Stimulated activated naive CD4-positive, alpha-beta T cell treated with Interleukin-2 at 50 U/mL for 16 hours (primary cell): ENCODE measurements around the gene STARD13.
"Not testable (repeated sequence)": the region's sequence is repeated elsewhere in the genome, so short reads cannot be mapped to it uniquely, and the experiment has no call there.

ENCODE experiments used
- DNase-seq: peaks from one replicate; lab custom pipeline; 2025; lab: John Stamatoyannopoulos, UW

Gene STARD13

DNA sequence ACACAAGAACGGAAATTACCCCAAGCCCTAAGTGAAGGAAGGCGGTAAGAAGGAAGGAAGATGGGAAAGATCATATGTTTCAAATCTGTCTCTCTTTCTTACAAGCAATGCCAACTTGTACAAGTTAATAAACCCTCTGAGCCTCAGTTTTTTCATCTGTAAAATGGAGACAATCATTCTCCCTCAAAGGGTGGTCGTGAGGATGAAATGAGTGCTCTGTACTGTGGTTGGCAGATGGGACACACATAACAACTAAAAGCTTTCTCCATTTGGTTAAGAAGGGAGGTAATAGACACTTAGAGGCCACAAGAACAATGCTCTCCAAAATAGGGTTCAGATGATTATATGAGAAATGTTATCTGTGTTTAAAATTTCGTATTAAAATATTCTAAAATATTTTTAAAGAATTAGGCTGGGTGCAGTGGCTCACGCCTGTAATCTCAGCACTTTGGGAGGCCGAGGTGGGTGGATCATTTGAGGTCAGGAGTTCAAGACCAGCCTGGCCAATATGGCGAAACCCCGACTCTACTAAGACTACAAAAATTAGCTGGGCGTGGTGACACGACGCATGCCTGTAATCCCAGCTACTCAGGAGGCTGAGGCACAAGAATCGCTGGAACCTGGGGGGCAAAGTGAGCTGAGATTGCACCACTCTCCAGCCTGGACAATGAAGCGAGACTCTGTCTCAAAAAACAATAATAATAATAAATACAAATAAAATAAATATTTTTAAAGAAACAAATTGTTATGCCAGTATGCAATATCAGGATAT is 89.7 kb downstream of the STARD13 start:
- no peak for DNase-seq

DNA sequence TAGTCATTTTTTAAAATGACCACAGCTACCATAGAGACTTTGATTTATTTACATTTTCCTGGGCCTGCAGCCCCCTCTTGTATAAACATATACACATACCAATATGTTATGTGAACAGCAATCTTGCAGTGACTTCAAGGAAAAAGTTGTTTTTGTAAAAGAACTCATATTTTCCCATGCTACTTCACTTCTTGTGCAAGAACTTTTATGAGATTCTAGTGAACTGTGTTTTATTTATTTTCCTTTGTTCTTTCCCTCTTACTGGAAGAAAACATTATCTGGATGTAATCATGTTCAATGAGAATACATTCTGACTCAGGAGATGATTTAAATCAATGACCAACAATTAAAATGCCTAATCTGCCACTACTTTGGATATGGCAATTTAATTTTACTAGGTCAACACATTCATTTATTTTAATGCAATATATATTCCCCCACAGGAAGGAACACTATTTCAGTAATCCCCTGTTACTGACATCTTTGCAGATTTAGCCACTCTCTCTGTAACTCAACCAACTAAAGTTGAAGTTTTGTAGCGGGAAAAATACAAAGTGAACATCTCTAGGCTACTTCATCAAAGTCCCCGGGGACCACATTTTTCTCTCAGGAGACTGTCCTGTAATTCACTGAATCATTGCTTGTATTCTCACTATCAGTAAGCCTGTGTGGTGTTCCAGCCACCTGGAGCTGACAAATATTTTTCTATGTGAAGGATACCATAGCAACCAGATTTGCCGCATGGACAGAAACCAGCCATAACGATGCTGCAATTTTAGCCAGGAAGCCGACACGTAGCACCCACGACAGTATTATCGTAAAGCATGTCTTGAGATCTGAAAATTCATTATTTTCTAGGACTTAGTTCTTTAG is 90.5 kb downstream of the STARD13 start:
- DNase-seq, result no peak

DNA sequence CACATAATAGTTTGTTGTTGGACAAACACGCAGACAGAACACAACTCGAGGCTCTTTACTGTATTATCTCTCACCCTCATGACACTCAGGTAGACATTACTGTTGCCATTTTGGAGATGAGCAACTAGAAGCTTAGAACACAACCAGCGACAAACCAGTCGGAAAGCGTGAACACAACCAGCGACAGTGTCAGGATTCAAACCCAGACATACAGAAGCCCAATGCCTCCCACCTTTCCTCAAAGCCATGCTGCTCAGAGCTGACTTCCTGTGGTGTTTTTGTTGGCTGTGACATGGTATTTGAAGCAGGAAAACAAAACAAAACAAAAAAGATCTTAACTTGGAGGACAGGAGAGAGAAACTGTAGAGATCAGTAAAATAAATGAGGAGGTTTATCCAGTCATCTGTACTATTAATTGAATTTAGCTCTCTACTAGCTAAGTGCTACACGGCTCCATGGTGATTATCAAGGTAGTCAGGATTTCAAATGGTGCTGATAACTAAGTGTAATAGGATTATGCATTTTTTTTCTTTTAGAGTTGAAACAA is 92.1 kb downstream of the STARD13 start:
- no peak for DNase-seq

DNA sequence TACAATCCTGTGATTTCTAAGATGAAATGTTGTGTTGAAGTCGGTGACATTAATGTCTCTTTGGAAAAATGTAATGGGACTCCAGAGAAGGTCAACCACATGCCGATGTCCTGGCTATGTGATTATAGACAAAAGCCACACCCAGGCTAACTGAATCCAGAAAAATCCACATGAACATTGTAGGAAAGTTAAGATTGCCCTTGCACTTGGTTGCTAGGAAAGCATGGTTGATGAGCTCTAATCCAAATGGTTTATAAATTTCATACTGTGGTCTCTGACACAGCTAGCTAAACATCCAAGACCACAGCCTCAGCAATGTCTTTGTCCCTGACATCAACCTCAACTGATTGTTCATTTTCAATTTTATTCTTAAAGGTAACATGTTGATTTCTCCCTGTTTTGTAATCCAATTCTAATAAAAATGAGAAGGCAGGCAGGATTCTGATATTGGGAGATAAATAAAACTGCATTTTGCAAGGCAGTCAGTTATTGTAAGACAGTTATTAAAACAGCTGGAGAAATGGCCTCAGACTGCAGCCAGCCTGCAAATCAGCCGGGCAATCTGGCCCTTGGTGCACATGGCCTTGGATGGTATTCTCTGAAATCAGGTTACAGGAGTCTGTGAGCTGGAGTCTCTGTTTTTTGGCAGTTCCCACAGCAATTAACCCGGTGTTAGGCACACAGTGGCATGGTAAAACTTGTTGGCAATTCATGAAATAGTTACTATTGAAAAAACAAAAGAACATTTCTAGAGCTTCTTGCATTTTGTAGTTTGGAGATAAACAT is 93.9 kb downstream of the STARD13 start:
- DNase-seq, result no peak

DNA sequence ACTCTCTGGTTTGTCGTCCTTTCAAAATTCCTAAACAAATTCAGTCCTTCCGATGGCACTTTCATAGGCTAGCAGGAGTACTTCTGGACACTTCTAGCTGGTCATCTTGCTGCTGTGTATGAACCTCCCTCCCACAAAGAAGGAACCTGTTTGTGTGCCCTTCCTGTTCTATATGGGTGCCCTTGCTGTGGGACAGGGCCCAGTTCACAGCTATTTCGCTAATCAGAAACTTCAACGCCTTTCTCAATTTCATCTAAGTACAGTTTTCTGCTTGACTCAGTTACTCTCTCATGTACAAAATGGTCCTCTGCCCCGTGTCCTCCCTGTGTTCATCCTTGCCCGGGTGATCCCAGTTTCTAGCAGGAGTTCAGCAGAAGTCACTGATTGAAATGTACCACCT is 96.1 kb downstream of the STARD13 start:
- no peak for DNase-seq

DNA sequence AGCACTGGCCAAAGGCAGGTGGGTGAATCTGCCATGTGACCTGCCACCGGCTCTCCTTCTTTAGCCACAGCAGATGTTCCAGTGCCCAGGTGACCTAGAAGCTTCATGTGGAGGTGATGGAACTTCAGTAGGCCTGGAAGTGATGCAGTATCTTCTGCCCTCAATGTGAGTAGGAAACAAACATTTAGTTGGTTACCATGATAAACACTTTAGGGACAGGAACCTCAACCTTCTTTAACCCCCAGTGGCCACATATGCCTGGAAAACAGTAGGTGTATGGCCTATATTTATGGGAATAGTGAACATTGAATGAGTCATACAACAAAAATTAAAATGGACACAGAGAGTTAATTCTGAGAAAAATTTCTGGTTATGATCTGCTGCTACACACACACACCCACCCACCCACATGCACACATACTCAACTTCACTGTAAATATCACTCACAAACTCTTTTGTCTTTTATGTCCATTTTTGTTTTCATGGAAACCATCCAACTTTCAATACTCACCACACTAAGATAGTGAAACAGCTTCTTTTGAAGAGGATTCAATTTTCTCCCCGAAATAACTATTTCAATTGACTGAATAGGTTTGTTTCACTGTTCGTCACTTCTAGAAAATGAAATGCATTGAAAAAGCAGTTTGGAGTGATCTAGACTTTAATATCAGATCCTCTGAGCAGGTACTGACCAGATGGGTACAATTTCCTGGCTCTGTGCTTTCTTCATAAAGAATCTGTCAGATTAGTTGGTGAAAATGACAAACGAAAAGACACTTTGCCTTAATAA is 97.3 kb downstream of the STARD13 start:
- no peak for DNase-seq

DNA sequence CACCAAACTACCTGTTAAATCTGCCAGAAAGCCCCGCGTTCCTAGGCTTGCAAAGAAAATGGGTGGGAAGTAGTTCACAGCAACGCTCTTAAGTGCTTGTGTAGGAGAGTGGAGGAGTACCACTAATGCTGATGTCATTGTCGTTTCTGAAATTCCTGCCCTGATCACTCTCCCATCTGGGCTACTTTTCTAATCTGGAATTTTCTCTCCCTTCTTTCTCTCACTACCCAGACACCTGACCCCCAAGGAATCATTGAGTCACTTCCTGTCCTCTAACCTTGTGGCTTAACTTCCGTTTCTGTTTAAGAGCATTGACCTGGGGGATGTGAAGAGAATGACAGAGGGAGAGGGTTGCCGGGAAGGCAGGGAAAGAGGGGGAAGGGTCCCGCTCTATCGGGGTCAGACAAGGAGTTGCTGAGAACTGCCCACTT is 98.7 kb downstream of the STARD13 start:
- DNase-seq, result no peak

DNA sequence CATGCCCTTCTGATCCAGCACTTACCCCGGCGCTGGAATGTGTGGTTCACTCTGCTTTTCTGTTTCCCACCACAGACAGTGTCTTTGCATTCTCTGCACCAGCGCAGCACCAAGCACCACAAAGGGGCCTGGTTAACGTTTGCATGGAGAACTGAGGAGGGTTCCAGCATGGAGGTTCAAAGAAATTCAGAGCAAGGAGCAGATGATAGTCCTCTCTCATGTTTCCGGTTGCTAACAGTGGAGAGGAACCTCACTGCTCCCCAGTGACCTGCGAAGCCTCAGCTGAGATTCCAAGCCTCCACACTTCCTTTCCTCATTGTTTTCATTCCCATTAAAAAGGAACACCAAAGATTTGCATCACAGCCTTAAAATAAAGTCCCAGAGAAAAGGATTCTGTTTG is 99.7 kb downstream of the STARD13 start:
- DNase-seq, result no peak

DNA sequence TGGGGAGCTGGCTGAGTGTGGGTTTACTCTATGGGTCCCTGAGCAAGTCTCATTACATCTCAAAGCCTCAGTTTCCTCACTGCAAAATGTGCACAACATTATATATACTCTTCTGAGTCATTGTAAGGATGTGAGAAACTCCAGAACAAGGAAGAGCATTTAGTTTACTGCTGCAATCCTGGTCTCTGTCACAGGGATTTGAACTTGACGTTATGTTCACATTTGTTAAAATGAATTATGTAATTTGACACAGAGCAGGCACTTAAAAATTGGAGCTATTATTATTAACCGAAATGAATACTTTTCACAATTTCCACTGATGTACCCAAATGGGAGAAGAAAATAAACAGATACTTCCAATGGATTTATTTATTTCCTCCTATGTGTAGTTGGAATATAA is 101.0 kb downstream of the STARD13 start:
- DNase-seq, result no peak

DNA sequence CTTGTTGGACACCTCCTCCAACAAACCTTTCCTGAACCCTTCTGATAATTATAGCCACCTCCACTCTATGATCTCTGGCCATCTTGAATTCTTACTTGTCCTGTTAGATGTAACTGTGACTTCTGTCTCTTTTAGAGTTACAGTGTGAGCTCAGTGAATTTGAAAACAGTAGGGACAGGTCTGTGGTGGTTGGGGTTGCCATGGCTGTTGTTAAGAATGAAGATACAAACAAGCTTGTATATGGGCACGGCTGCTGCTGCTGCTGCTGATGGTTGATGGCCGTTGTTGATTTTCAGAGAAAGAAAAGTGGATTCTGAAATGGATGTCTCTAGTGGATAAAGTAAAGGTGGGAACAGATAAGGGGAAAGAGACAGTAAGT is 101.5 kb downstream of the STARD13 start:
- DNase-seq, result no peak

DNA sequence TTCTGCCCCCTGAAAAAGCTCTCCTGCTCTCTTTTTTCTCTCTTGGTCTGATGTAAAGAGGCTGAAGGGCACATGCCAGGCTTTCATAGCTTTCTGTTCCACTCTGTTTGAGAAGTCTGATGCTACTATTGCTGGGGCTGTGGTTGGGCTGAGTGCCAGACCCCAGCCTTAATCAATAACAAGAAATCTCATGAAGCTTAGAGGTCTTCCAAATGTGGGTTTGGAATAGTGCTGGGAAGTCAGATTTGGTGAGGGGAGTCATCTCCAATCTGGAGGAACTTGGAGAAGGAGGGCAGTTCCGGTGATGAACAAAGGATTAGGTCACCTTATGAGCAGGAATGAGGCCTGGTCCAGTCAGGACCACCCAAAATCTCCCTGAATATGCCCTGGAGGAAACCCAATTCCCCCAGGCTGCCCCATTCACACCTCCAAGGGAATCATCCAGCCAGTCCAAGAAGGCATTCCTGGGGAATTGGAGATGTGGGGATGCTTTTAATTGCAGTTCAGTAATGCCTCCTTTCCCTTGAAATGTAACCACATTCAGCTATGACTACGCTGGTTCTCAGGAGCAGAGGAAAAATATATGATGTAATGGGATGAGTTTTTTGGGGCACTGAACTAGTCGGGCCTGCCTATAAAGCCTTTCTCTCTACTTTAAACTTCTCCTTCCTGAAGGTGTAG is 102.0 kb downstream of the STARD13 start:
- no peak for DNase-seq

DNA sequence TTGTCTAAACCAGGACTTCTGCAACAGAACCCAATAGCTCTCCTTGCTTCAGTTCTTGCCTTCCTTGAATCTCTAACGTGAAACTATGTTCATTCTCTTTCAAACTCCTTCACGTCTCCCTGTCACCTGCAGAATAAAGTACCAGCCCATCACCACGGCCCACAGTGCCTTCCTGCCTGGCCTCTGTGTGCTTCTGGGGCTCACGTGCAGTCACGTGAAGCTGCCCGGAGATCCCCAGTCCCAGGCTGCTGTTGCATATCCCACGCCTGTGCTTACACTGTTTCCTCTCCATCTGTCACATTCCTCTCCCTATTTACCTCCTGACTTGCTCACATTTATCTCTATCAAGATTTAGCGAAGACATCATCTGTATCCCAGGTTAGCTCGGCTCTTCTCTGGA is 102.8 kb downstream of the STARD13 start:
- no peak for DNase-seq

DNA sequence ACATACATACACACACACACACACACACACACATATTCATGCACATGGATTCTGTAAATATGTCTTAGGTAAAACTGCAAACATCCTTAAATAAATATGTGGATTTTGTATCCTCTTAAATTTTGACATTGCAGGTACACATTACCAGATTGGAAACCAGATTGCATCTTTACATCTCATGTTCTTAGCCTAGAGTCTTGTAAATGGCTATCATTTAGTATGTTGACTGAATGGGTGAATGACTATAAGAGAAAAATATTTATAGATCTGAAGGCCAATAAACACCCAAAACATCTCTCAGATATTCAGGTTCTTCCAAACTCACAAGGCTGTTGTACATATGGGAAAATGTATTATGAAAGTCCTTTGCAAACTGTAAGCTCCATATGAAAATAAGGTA is 104.3 kb downstream of the STARD13 start:
- DNase-seq, result no peak

DNA sequence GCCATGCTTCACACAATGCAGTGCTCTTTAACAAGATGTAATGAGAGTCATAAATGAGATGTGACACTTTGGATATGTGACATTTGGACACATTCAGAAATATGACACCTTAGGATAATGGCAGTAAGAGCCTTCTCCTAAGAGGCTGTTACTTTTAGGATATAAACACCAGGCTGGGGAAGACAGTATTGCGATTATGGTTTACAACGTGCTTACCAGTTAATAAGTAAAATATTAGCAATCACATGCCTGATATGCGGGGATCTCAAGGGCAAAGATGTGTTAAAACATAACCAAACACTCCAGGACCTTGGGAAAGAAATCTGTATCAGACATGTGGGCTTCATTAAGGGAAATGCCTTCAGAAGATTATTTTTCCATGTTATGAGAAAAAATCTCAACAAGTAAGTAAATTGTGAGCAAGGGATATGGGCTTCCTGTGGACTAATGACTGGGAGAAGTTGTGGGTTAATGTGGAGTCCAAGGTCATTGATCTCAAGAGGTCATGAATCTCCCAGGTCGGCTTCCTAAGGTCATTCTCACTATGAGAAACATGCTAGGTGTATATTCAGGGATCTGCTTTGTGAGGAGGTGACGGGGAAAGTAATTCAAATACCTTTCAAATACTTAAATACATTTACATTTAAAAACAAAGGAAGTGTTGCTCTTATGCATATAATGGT is 105.3 kb downstream of the STARD13 start:
- no peak for DNase-seq

DNA sequence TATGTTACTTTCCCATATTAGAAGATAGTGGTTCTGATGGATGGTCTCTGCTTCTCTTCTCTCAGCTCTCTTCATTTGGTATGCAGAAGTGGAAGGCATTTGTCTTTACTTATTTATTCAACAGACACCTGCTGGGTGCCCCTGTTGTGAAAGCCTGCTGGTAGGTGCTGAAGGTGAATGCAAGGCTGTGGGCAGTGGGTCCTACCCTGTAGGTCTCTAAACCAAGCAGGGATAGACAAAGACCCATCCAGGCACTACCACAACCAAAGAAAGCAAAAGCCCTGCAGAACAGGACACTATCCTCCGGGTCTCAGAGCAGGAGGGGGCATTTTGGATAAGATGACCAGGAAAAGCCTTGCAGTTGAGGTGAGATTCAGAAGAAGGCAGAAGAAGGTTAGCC is 106.1 kb downstream of the STARD13 start:
- no peak for DNase-seq

DNA sequence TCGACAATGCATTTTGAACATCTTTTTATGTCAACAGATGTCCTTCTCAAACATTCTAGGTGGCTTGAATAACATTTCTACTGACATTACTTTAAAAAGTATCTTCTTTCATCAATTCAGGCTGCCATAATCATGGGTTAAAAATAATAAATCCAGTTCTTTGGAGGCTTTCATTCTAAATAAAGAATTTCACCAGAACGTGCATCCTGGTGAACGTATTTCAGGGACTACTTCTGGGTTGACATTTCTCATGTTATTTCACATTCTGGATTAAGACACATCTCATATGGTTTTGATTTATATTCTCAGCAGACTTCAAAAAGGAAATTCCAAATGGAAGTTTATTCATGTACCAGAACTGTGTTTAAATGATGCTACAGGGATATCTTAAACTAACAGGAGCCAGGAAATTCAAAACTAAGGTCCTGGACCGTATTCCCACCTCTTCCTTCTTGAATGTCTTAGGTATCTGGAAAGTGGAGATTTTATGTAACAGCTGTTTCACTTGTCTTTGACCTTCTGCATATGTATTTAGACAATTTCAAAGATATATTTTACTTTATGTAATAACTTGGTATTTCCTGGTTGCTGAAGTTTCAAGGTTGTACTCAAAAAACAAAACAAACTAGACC is 107.2 kb downstream of the STARD13 start:
- DNase-seq, result no peak

DNA sequence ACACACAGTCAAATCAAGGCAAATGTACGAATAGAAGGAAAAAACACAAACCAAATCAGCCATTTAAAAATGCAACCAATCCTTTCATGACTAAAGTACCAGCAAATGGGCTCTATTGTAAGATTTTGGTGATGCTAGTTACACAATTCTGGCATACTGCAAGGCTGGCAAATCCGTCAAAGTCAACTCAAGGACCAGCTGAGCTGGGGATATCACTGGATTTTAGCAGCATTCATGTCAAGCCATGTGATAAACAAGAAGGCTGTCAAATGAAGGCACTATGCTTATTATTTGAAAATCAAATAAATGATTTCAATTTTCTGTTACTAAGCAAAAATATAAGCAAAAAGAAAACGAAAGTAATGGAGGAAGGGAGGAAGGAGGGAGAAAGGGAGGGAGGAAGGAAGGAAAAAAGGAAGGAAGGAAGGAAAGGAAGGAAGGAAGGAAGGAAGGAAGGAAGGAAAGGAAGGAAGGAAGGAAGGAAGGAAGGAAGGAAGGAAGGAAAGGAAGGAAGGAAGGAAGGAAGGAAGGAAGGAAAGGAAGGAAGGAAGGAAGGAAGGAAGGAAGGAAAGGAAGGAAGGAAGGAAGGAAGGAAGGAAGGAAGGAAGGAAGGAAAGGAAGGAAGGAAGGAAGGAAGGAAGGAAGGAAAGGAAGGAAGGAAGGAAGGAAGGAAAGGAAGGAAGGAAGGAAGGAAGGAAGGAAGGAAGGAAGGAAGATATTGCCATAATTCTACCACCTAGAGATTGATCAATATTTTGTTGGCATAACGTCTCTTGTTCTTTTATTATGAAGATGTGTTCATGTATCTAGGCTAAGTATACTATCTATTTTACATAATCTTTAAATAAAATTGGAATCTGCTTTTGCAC is 108.0 kb downstream of the STARD13 start:
- DNase-seq, result not testable (repeated sequence)

DNA sequence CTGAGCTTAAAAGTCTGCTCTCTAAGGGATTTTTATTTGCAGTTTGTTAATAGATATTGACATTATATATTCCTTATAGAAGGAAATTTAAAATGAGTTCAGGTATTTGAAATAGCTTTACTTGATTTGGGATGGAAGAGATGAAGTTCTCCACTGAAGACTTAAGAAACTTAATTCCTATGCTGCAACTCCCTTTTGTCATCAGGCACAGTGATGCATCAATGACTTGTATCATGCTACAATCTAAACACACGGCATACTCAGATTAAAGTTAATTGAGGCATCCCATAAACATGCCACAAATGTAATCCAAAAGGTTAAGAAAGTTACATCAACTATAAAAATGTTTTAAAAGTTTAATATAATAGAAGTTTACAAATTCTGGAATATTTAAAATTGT is 109.0 kb downstream of the STARD13 start:
- no peak for DNase-seq

DNA sequence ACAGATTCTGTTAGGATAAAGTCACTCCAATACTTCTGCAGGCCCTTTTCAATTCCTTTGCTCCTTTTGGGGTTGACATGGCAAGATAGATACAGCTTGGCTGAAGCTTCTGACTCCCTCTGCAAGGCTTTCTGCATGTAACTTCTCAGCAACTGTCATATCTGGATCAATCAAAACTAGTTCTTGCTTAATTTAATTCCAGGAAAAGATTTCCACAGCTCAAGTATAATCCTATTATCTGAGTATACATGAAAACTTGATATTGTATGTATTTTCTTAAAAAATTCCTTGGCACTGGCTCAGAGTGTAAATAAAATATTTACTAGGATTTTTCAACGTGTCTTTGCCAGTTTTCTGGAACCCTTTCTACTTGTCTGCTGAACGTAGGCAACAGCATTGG is 109.6 kb downstream of the STARD13 start:
- no peak for DNase-seq
